Activated CD8-positive, alpha-beta T cell treated with anti-CD3 and anti-CD28 coated beads for 36 hours (primary cell): ENCODE measurements around the gene CHTOP. TPM values are rescaled to one million over a fixed set of nuclear protein-coding genes. Genes with fewer than 3 reads are reported as not detected.
A peak's percentile ranks its signal among the peaks of the same experiment; 100 is the strongest.
"Not testable (repeated sequence)": the region's sequence is repeated elsewhere in the genome, so short reads cannot be mapped to it uniquely, and the experiment has no call there.

ENCODE experiments used
- ATAC-seq: fragments of 200-7000 bp; cut with Tn5 transposase; one replicate; pipeline ENCODE4 v1.10.0; 2021; ENCODE audit warnings: mild to moderate bottlenecking, moderate library complexity
- CTCF ChIA-PET: fragments of 350-600 bp; sonication (Branson Sonifier 250); formaldehyde crosslinking; loops from one replicate; lab custom pipeline; 2021; ENCODE audit warnings: antibody characterized with exemption; lab: Charles Lee
- POLR2A ChIA-PET: fragments of 350-600 bp; sonication (Branson Sonifier 250); formaldehyde crosslinking; loops from one replicate; lab custom pipeline; 2021; ENCODE audit warnings: antibody characterized with exemption; lab: Charles Lee
- DNase-seq: peaks from one replicate; pipeline ENCODE4 v3.0.0-alpha.2; 2020
- H3K27ac Mint-ChIP-seq: one replicate; pipeline ENCODE4 v1.8.0; 2021; ENCODE audit warnings: mild to moderate bottlenecking, mixed read lengths
- H3K27me3 Mint-ChIP-seq: one replicate; pipeline ENCODE4 v1.8.0; 2021; ENCODE audit warnings: mixed read lengths
- H3K36me3 Mint-ChIP-seq: one replicate; pipeline ENCODE4 v1.8.0; 2021; ENCODE audit warnings: low read depth, mixed read lengths
- H3K4me1 Mint-ChIP-seq: one replicate; pipeline ENCODE4 v1.8.0; 2021; ENCODE audit warnings: low read depth, mixed read lengths
- H3K4me3 Mint-ChIP-seq: one replicate; pipeline ENCODE4 v1.8.0; 2021; ENCODE audit warnings: mild to moderate bottlenecking, moderate library complexity, mixed read lengths
- H3K9me3 Mint-ChIP-seq: one replicate; pipeline ENCODE4 v1.8.0; 2021; ENCODE audit warnings: mixed read lengths
- intact Hi-C: fragments of 100-400 bp; cut with micrococcal nuclease; formaldehyde crosslinking; loops from one replicate; pipeline ENCODE4 v1.10.0; 2022
- total RNA-seq, 2 experiments: library from RNA; stranded (reverse); gene quantifications; one replicate each; pipeline ENCODE4 v1.2.3, GENCODE V29; 2021
- TF ChIP-seq, protein P1 (sequence below): fragments of 200-600 bp; IDR thresholded peaks from one replicate; pipeline ENCODE4 v1.8.0; 2022; ENCODE audit warnings: antibody characterized with exemption, mild to moderate bottlenecking

Gene CHTOP, protein sequence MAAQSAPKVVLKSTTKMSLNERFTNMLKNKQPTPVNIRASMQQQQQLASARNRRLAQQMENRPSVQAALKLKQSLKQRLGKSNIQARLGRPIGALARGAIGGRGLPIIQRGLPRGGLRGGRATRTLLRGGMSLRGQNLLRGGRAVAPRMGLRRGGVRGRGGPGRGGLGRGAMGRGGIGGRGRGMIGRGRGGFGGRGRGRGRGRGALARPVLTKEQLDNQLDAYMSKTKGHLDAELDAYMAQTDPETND
- 10 to 100 TPM; 76.8 to 83.2 TPM for total RNA-seq

DNA sequence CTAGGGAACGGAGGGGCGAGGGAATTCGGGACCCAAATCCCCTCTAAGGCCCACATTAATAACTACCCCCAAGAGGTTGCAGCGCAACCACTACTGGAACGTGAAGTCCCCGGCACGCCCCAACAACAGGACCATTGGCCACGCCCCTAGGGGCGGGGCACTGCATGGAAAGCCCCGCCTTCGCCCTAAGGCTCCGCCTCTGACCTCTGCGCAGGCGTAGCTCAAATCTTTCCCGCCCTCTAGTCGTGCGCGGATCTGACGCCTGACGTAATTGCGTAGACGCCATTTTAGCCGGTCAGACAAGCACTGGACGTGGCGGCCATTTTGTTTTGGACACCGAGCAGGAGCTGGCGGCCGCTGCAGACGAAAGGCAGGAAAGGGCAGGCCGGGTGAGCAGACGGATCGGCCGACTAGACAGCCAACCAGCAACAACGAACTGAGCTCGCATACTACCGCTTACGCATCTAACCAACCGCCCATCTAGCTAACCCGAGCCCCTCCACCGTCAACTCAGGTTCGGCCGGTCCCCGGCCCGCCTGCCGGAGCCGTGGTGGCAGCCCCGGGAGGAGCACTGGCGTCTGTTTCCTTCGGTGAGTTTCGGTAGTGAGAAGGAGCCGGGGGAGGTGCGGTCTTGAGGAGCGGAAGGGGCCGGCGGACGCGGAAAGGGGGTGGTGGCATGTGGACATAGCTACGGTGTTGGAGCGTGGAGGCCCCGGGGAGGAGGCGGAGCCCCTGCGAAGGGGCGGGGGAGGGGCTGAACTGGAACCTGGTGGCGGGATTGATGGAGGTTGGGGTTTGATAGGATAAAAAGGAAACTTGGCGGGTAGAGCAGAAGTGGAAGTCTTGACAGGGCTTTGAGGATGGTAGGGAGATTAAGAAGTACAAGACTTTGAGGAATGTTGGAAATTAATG lies at the start of gene CHTOP:
CHTOP (plus strand) TSS at position 313 of the 912 bp plus-strand sequence. CDS start 2,523 bp downstream, outside the sequence.
- Mint-ChIP-seq H3K27me3 (no peaks in the 10 kb centered on the region), H3K9me3 (peaks cover 4% of the 10 kb centered on the region), H3K4me3 (peak within 1 kb of the TSS; percentile 100), H3K36me3 (peaks cover 42% of the 10 kb centered on the region), H3K27ac (peak within 1 kb of the TSS; percentile 99), H3K4me1 (peaks cover 45% of the 10 kb centered on the region)
- ATAC-seq (peak; percentile 95), DNase-seq (peak; percentile 98)
- intact Hi-C loops = no loop called here
- ChIA-PET CTCF (interaction anchor here (0.7 to 3.1 kb wide), 18 partner anchors 10 to 353 kb away, joined by 3 to 19 read pairs (median 6); partner anchors contain the start of genes NPR1, RAB13, S100A14 and S100A6), POLR2A (interaction anchor here (0.6 to 4.5 kb wide), 24 partner anchors 10 to 356 kb away, joined by 3 to 64 read pairs (median 5); partner anchors contain the start of genes ILF2, RPS27, S100A4 and S100A6)
- TF ChIP-seq, protein P1, sequence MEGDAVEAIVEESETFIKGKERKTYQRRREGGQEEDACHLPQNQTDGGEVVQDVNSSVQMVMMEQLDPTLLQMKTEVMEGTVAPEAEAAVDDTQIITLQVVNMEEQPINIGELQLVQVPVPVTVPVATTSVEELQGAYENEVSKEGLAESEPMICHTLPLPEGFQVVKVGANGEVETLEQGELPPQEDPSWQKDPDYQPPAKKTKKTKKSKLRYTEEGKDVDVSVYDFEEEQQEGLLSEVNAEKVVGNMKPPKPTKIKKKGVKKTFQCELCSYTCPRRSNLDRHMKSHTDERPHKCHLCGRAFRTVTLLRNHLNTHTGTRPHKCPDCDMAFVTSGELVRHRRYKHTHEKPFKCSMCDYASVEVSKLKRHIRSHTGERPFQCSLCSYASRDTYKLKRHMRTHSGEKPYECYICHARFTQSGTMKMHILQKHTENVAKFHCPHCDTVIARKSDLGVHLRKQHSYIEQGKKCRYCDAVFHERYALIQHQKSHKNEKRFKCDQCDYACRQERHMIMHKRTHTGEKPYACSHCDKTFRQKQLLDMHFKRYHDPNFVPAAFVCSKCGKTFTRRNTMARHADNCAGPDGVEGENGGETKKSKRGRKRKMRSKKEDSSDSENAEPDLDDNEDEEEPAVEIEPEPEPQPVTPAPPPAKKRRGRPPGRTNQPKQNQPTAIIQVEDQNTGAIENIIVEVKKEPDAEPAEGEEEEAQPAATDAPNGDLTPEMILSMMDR = no peak

DNA sequence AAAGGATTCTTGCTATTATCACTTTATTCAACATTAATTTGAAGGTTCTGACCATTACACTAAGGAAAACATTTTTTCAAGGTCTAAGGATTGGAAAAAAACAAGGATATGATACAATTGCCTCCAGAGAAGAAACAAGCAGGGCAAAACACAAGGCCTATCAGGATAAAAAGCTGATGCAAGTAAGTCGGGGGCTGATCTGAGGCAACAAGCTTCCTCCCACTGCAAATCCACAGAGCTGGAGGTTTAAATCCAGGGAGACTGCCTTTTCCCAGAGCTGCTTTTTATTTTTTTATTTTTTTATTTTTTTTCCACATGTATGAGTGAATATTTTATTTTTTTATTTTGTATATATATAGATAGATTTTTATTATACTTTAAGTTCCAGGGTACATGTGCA lies 48.9 kb upstream of the CHTOP start:
- DNase-seq = no peak
- POLR2A ChIA-PET = interaction anchor here (1.1 kb wide), 1 partner anchor 12 kb away, joined by 3 read pairs; no protein-coding TSS in a partner anchor
- Mint-ChIP-seq H3K9me3 (no peaks in the 10 kb centered on the region), H3K4me1 (no peaks in the 10 kb centered on the region), H3K27me3 (no peaks in the 10 kb centered on the region), H3K27ac (no peak overlapping the region), H3K36me3 (no peaks in the 10 kb centered on the region), H3K4me3 (no peak overlapping the region)
- CTCF ChIA-PET = interaction anchor here (1.1 to 1.6 kb wide), 2 partner anchors 61 to 74 kb away, joined by 3 to 5 read pairs; no protein-coding TSS in a partner anchor
- intact Hi-C loops = no loop called here
- ATAC-seq = no peak
- TF ChIP-seq, protein P1 = no peak

GRCh38 chr1:153586347-153586746 lies 47.5 kb upstream of the CHTOP start:
- ChIA-PET POLR2A (interaction anchor here (1.0 to 1.1 kb wide), 2 partner anchors 22 to 48 kb away, joined by 3 read pairs; partner anchors contain the start of gene CHTOP), CTCF (no interaction called here)
- ATAC-seq (no peak), DNase-seq (no peak)
- no peak overlapping the region for H3K4me3 Mint-ChIP-seq
- intact Hi-C loops = no loop called here
- no peaks in the 10 kb centered on the region for H3K36me3 Mint-ChIP-seq
- H3K27me3 Mint-ChIP-seq = no peaks in the 10 kb centered on the region
- H3K9me3 Mint-ChIP-seq = no peaks in the 10 kb centered on the region
- no peaks in the 10 kb centered on the region for H3K4me1 Mint-ChIP-seq
- H3K27ac Mint-ChIP-seq = no peak overlapping the region
- TF ChIP-seq, protein P1 = no peak

DNA sequence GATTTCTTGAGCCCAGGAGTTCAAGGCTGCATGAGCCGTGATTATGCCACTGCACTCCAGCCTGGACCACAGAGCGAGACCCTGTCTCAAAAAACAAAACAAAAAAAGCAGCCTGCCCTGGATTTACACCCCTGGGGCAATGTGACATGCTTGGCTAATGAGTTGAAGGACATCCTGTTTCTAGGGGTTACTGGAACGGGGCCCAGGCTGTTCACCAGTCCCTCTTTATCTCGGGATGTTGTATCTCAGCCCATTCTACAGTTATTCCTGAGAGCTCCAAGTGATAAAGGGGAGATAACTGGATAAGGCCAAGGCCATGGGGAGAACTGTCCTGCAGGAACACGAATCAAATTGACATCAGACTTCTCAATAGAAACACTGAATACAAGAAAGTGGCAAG lies 46.6 kb upstream of the CHTOP start:
- POLR2A ChIA-PET = interaction anchor here (1.0 kb wide), 1 partner anchor 47 kb away, joined by 3 read pairs; the partner anchor contains the start of gene CHTOP
- TF ChIP-seq, protein P1 = no peak
- DNase-seq (no peak), ATAC-seq (no peak)
- Mint-ChIP-seq H3K4me3 (no peak overlapping the region), H3K4me1 (no peaks in the 10 kb centered on the region), H3K36me3 (no peaks in the 10 kb centered on the region), H3K9me3 (no peaks in the 10 kb centered on the region), H3K27ac (no peak overlapping the region), H3K27me3 (no peaks in the 10 kb centered on the region)
- intact Hi-C loops = no loop called here
- CTCF ChIA-PET = interaction anchor here (1.0 kb wide), 1 partner anchor 41 kb away, joined by 4 read pairs; no protein-coding TSS in a partner anchor

DNA sequence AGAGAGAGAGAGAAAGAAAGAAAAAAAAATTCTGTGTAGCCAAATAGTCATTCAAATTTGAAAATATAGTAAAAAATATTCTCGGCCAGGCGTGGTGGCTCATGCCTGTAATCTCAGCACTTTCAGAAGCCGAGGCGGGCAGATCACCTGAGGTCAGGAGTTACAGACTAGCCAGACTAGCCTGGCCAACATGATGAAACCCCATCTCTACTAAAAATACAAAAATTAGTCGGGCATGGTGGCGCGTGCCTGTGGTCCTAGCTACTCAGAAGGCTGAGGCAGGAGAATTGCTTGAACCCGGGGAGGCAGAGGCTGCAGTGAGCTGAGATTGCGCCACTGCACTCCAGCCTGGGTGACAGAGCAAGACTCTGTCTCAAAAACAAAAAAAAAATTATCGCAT lies 45.8 kb upstream of the CHTOP start:
- ATAC-seq, H3K36me3 Mint-ChIP-seq, POLR2A ChIA-PET, H3K4me3 Mint-ChIP-seq, DNase-seq, intact Hi-C loops, H3K27ac Mint-ChIP-seq, H3K4me1 Mint-ChIP-seq, H3K27me3 Mint-ChIP-seq, H3K9me3 Mint-ChIP-seq: not testable (repeated sequence)
- CTCF ChIA-PET = interaction anchor here (1.0 kb wide), 1 partner anchor 42 kb away, joined by 4 read pairs; no protein-coding TSS in a partner anchor
